Ovary (tissue), 9 donors: ENCODE measurements around the gene GPM6B. TPM values are rescaled to one million over a fixed set of nuclear protein-coding genes. Genes with fewer than 3 reads are reported as not detected.

ENCODE experiments used
- DNase-seq, 5 donors: peaks; one replicate each; pipeline ENCODE4 v3.0.0-alpha.2; 2019 to 2020
- H3K27ac ChIP-seq, 2 donors: fragments of 200-600 bp; one replicate each; pipeline versions ENCODE4 v1.5.1 to v1.8.0; 2019 to 2022
- H3K27me3 ChIP-seq: fragments of 200-600 bp; one replicate; pipeline ENCODE4 v1.8.0; 2022
- H3K36me3 ChIP-seq: fragments of 200-600 bp; sonication (generic); one replicate; pipeline ENCODE4 v1.5.1; 2019
- H3K4me1 ChIP-seq: one replicate; pipeline ENCODE4 v1.8.1; 2013; ENCODE audit warnings: mild to moderate bottlenecking, moderate library complexity; ENCODE audit not compliant: insufficient read depth
- H3K4me3 ChIP-seq: fragments of 200-600 bp; sonication (generic); one replicate; pipeline ENCODE4 v1.5.1; 2017
- H3K9me3 ChIP-seq, 2 donors: fragments of 200-600 bp in 1 of 2; sonication (generic) in 1 of 2; one replicate each; pipeline versions ENCODE4 v1.5.1 to v1.8.1; 2013 to 2019; ENCODE audit warnings: mild to moderate bottlenecking in 1 of 2, moderate library complexity in 1 of 2
- CTCF ChIP-seq, 3 donors: fragments of 450-650 bp in 2 of 3; fragments of 200-600 bp in 1 of 3; IDR thresholded peaks; one replicate each; pipeline versions ENCODE4 v1.5.1 to v1.8.0; 2016 to 2022; ENCODE audit warnings: antibody characterized with exemption in 3 of 3, mild to moderate bottlenecking in 1 of 3
- EP300 ChIP-seq: sonication (generic); formaldehyde crosslinking; IDR thresholded peaks from one replicate; pipeline ENCODE4 v1.6.1; 2017; ENCODE audit warnings: antibody characterized with exemption
- POLR2A ChIP-seq: fragments of 450-650 bp; IDR thresholded peaks from one replicate; pipeline ENCODE4 v1.6.1; 2017; ENCODE audit warnings: antibody characterized with exemption, mild to moderate bottlenecking, moderate library complexity
- WGBS, 3 donors: extraction: QIAGEN DNeasy Blood & Tissue Kit in 1 of 3; methylation state at CpG; one replicate each; pipeline versions ENCODE4 v1.1.5 to v1.1.7; 2013 to 2017; 5-methylcytosine and 5-hydroxymethylcytosine counted together
- intact Hi-C, 4 donors: fragments of 100-400 bp; cut with DNase I; formaldehyde crosslinking; loops; one replicate each; pipeline versions ENCODE4 v1.11.0 to v1.15.1; 2022 to 2023
- polyA plus RNA-seq, 2 donors: library from polyadenylated mRNA; stranded (reverse); fragments of 200-250 nt in 1 of 2; fragments of 350-450 nt in 1 of 2; fragmentation: Illumina TruSeq in 1 of 2; extraction: RNeasy Lipid Tissue Mini Kit (QIAGEN cat#74804) in 1 of 2; gene quantifications; one replicate each; pipeline ENCODE4 v1.2.3, GENCODE V29; 2013 to 2014
- total RNA-seq, 7 donors: library from RNA; depleted of rRNA in 2 of 7; stranded (reverse); fragments of >200 nt in 2 of 7; fragmentation: NEBNext Ultra II Directional in 3 of 7; extraction: Animal tissue kit (Norgen Biotek cat#: 25700) in 3 of 7; gene quantifications; one replicate each; pipeline versions ENCODE4 v1.1.0 to v1.2.4, GENCODE V29; 2016 to 2023
- donor health status: DM: no; HTN: no; CAD: no; lungs with moderate emphysema.
- donor health status: DM: no; HTN: no; CAD: no.
- donor health status: Bipolar disorder and iron deficiency.
- donor health status: DM: yes; HTN: yes; CAD: no.
- donor health status: DM: no; HTN: no; CAD: no.
- donor health status: DM: yes; HTN: yes; CAD: no.

GPM6B gene
- total and polyA plus RNA-seq, 9 donors = 1.00 to 9.4 (median 4.2) TPM

GRCh38 chrX:13794417-13794816 lies 22.5 kb downstream of the GPM6B start:
- intact Hi-C loops = no loop called here
- TF ChIP-seq EP300 = no peak
- no peak for TF ChIP-seq POLR2A
- H3K4me3 ChIP-seq = no peak overlapping the region

GRCh38 chrX:13793897-13794296 lies 23.0 kb downstream of the GPM6B start:
- Histone ChIP-seq H3K27me3 (no peaks in the 10 kb centered on the region), H3K4me3 (no peak overlapping the region), H3K4me1 (no peaks in the 10 kb centered on the region), H3K27ac (no peak overlapping the region), H3K36me3 (no peaks in the 10 kb centered on the region), H3K9me3 (no peaks in the 10 kb centered on the region)
- WGBS, 3 donors = 70 to 72% (median 70%) methylated on average over 2 of the region's 2 CpGs
- DNase-seq = no peak
- intact Hi-C loops = no loop called here
- no peak for TF ChIP-seq CTCF (IDR thresholded peaks at IDR 0.05)

More at GRCh38 chrX:13794417-13794816, 22.5 kb downstream of the GPM6B start:
- no peak for DNase-seq
- Histone ChIP-seq H3K27ac (no peak overlapping the region), H3K36me3 (no peaks in the 10 kb centered on the region), H3K9me3 (no peaks in the 10 kb centered on the region), H3K4me1 (no peaks in the 10 kb centered on the region), H3K27me3 (no peaks in the 10 kb centered on the region)
- 80 to 86% (median 82%) methylated on average over 10 of the region's 10 CpGs for WGBS, 3 donors

GRCh38 chrX:13791559-13791958 lies 25.3 kb downstream of the GPM6B start:
- H3K4me3 ChIP-seq = no peak overlapping the region
- TF ChIP-seq EP300 (no peak), POLR2A (no peak), CTCF (IDR thresholded peaks at IDR 0.05) (no peak)
- no peak for DNase-seq
- no peaks in the 10 kb centered on the region for H3K9me3 ChIP-seq
- no peaks in the 10 kb centered on the region for H3K36me3 ChIP-seq
- 46 to 57% (median 47%) methylated on average over 2 of the region's 2 CpGs for whole genome bisulfite sequencing, 3 donors
- H3K27me3 ChIP-seq = no peaks in the 10 kb centered on the region
- H3K4me1 ChIP-seq = no peaks in the 10 kb centered on the region
- no peak overlapping the region for H3K27ac ChIP-seq
- intact Hi-C loops = no loop called here

- Histone ChIP-seq H3K4me1 (no peaks in the 10 kb centered on the region), H3K4me3 (no peak overlapping the region), H3K27me3 (no peaks in the 10 kb centered on the region), H3K27ac (no peak overlapping the region), H3K9me3 (no peaks in the 10 kb centered on the region), H3K36me3 (no peaks in the 10 kb centered on the region)
- intact Hi-C loops = no loop called here
- 86 to 91% (median 87%) methylated on average over 2 of the region's 2 CpGs for WGBS, 3 donors
- no peak for TF ChIP-seq CTCF (IDR thresholded peaks at IDR 0.05)
- no peak for TF ChIP-seq POLR2A
- TF ChIP-seq EP300 = no peak
- DNase-seq = no peak
Measured at GRCh38 chrX:13791145-13791544, 25.7 kb downstream of the GPM6B start.

GRCh38 chrX:13790206-13791131 lies 26.4 kb downstream of the GPM6B start:
- H3K4me3 ChIP-seq = no peak overlapping the region
- DNase-seq = no peak
- intact Hi-C loops = no loop called here
- no peaks in the 10 kb centered on the region for H3K36me3 ChIP-seq
- H3K27ac ChIP-seq = no peak overlapping the region
- WGBS, 3 donors = 43 to 57% (median 47%) methylated on average over 6 of the region's 6 CpGs
- TF ChIP-seq POLR2A (no peak), EP300 (no peak), CTCF (IDR thresholded peaks at IDR 0.05) (no peak)
- no peaks in the 10 kb centered on the region for H3K9me3 ChIP-seq
- no peaks in the 10 kb centered on the region for H3K4me1 ChIP-seq
- H3K27me3 ChIP-seq = no peaks in the 10 kb centered on the region
